Neuron (in vitro differentiated cells): ENCODE data around the gene PAQR5.
"Not testable (repeated sequence)": the region's sequence is repeated elsewhere in the genome, so short reads cannot be mapped to it uniquely, and the experiment has no call there.

ENCODE experiments used
- H2AFZ ChIP-seq: one replicate; pipeline ENCODE4 v1.6.1; 2013; ENCODE audit warnings: low read depth, mild to moderate bottlenecking, inconsistent platforms, low read length, moderate library complexity
- H3K27me3 ChIP-seq: one replicate; pipeline ENCODE4 v1.6.1; 2013; ENCODE audit warnings: low read length; ENCODE audit not compliant: insufficient read depth
- H3K36me3 ChIP-seq: one replicate; pipeline ENCODE4 v1.6.1; 2013; ENCODE audit warnings: low read length; ENCODE audit not compliant: insufficient read depth
- H3K4me1 ChIP-seq: one replicate; pipeline ENCODE4 v1.6.1; 2013; ENCODE audit warnings: low read length; ENCODE audit not compliant: insufficient read depth
- H3K4me3 ChIP-seq: 2 replicates; pipeline ENCODE4 v1.5.1; 2013; ENCODE audit warnings: mild to moderate bottlenecking, low read length, moderate library complexity
- H3K9me3 ChIP-seq: one replicate; pipeline ENCODE4 v1.6.1; 2013; ENCODE audit warnings: low read length

Gene PAQR5

DNA sequence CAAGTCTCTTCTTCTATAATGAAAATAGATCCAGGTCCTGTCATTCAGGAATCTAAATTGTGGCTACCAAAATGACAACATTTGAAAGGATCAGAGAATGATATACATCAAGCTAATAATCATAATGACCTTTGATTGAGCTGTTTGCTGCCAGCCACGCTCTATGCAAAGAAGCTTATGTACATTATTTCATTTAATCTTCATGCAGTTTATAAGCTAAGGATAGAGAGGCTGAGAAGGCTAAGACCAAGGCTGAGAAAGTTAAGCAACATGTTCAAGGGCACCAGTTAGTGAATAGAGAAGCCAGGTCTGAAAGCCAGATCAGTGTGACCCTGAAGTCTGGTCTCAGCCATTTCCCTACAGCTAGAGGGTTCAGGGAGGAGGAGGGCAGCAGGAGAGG is 29.4 kb downstream of the PAQR5 start:
- Histone ChIP-seq H3K9me3 (no peaks in the 10 kb centered on the region), H3K4me3 (no peak overlapping the region), H3K4me1 (peaks cover 10% of the 10 kb centered on the region), H2AFZ (no peak overlapping the region), H3K27me3 (peaks cover 7% of the 10 kb centered on the region), H3K36me3 (no peaks in the 10 kb centered on the region)

GRCh38 chr15:69328739-69329138 is 30.0 kb downstream of the PAQR5 start:
- Histone ChIP-seq H3K4me1 (peaks cover 9% of the 10 kb centered on the region), H3K9me3 (no peaks in the 10 kb centered on the region), H3K4me3 (no peak overlapping the region), H3K36me3 (no peaks in the 10 kb centered on the region), H3K27me3 (peaks cover 10% of the 10 kb centered on the region), H2AFZ (no peak overlapping the region)

DNA sequence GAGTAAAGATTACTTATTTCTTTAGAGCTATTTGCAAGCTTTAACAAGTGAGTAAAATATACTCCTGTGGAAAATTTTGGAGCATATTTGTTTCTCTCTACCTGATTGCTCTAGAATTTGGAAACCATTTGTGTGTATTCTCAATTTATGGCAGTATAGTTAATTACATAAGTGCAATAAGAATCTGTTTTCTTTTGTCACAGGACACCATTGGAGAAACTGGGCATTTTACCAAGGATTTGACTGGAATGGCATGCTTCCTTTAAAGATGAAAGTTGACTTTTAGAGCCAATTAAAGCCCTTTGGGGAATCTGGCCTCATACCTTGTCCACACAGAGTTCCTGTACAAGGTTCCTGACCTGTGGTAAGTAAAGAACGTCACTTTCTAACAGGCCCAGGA is 38.4 kb downstream of the PAQR5 start:
- no peaks in the 10 kb centered on the region for H3K9me3 ChIP-seq
- no peak overlapping the region for H2AFZ ChIP-seq
- peaks cover 3% of the 10 kb centered on the region for H3K27me3 ChIP-seq
- H3K4me3 ChIP-seq: no peak overlapping the region
- H3K4me1 ChIP-seq: no peaks in the 10 kb centered on the region
- no peaks in the 10 kb centered on the region for H3K36me3 ChIP-seq

DNA sequence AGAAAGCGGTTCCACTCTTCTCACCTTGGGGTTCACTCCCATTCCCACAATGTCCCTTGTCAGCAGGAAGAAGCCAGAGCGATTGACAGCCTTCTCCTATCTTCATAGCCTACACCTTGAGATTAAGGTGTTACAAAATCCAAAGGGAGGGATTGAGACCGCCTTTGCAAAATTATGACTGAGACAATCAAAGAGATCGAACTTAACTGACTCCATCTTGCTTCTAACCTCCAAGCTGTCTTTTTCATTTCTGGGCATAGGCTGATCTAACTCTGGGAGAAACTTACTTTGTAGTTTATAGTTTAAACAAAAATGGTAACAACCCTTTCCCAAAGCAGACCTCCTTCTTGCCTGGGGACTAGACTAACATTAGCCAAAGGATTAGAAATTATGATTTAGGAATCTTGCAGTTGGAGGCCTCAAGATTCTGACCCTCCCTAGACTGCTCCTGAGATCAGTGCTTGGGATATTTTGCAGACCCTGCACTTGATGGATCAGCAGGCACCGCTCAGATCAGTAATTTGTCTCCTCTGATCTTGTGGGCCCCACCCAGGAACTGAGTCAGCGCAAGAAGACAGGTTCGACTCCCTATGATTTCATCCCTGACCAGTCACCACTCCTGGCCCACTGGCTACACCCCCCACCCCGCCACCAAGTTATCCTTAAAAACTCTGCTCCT is 40.0 kb downstream of the PAQR5 start:
- no peaks in the 10 kb centered on the region for H3K36me3 ChIP-seq
- peaks cover 8% of the 10 kb centered on the region for H3K27me3 ChIP-seq
- H3K4me3 ChIP-seq: no peak overlapping the region
- no peaks in the 10 kb centered on the region for H3K4me1 ChIP-seq
- no peak overlapping the region for H2AFZ ChIP-seq
- H3K9me3 ChIP-seq: no peaks in the 10 kb centered on the region

- not testable (repeated sequence) for H3K9me3 ChIP-seq, H3K36me3 ChIP-seq, H2AFZ ChIP-seq, H3K4me3 ChIP-seq, H3K4me1 ChIP-seq
- peaks cover 11% of the 10 kb centered on the region for H3K27me3 ChIP-seq
These were observed 40.5 kb downstream of the PAQR5 start for GRCh38 chr15:69339214-69339543.

DNA sequence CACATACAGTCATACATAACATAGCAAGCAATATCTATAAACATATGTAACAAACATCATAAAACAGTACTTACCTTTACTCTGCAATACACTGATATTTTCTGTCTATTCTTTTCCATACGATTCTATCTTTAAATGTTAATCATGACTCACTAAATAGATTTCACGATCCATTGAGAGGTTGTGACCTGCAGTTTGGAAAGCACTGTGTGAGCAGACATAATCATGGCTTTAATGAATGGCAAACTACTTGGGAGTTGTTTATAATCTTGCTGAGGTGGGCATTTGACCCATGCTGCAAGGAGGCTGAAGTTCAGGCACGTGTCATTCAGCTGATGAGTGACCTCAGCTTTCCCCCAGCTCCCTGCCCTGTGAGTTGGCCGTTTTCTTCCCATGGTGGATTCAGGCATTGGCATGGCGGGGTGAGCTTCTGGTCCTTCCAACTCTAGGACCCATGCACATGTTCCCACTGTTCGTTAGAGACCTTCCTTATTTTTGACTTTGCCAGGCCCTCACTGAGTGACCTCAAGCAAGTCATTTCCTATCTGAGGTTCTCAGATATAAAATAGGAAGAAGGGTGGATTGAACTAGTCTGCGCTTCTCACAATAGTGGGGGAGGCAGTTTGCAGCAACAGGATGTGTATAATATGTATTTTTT is 41.7 kb downstream of the PAQR5 start:
- no peak overlapping the region for H2AFZ ChIP-seq

DNA sequence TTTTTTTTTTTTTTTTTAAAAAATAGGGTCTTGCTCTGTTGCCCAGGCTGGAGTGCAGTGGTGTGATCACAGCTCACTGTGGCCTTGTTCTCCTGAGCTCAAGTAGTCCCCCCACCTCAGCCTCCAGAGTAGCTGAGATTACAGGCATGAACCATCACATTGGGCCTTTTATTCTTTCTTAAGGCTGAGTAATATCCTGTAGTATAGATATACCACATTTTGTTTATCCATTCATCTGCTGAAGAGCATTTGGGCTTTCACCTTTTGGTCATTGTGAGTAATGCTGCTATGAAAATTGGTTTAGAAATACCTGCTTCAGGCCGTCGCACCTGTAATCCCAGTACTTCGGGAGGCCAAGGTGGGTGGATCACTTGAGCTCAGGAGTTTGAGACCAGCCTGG is 42.6 kb downstream of the PAQR5 start:
- H3K27me3 ChIP-seq: peaks cover 11% of the 10 kb centered on the region
- no peak overlapping the region for H2AFZ ChIP-seq
- H3K4me3 ChIP-seq: no peak overlapping the region
- no peaks in the 10 kb centered on the region for H3K4me1 ChIP-seq
- no peaks in the 10 kb centered on the region for H3K36me3 ChIP-seq
- H3K9me3 ChIP-seq: no peaks in the 10 kb centered on the region

More for the DNA sequence above, 41.7 kb downstream of the PAQR5 start:
- no peaks in the 10 kb centered on the region for H3K4me1 ChIP-seq
- no peaks in the 10 kb centered on the region for H3K36me3 ChIP-seq
- no peak overlapping the region for H3K4me3 ChIP-seq
- no peaks in the 10 kb centered on the region for H3K9me3 ChIP-seq
- peaks cover 11% of the 10 kb centered on the region for H3K27me3 ChIP-seq

GRCh38 chr15:69342460-69343076 is 43.9 kb downstream of the PAQR5 start:
- Histone ChIP-seq H3K4me3 (no peak overlapping the region), H3K4me1 (no peaks in the 10 kb centered on the region), H3K27me3 (peaks cover 11% of the 10 kb centered on the region), H3K9me3 (no peaks in the 10 kb centered on the region), H3K36me3 (no peaks in the 10 kb centered on the region), H2AFZ (no peak overlapping the region)

DNA sequence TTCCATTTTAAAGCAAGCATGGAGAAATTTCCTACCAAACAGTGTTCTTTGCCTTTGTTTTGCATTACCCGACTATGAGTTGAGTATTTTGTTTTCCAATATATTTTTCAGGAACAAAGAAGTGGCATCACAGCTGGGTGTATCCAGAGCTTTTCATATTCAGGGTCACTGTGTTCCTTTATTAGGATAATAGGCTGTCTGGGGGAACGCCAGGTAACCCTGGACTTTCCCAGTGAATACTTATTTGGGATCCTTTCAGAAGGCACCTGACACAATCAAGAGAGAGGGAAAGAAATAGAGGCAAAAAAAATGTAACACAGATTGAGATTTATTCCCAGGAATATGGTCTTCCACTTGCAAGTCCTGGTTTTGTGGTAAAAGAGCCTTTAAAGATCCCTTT is 44.4 kb downstream of the PAQR5 start:
- Histone ChIP-seq H3K4me1 (no peaks in the 10 kb centered on the region), H3K27me3 (peaks cover 11% of the 10 kb centered on the region), H3K4me3 (no peak overlapping the region), H2AFZ (no peak overlapping the region), H3K36me3 (no peaks in the 10 kb centered on the region), H3K9me3 (no peaks in the 10 kb centered on the region)

DNA sequence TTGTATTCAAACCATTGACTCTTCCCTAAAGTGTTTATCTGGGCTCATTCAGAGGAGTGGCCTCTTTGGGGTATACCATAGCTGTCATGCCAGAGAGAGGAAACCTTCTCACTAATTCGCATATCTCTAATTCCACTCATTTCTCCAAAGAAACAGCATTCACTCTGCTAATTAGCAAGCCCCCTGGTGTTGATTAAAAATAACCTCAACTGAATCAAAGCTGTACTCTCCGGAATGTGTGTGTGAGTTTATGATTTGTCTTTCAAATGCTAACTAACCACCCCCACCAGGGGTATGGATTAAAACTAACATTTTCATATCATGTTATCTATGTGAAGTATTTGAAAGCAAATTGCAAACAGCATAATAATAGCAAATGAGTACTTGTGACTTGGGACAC is 45.5 kb downstream of the PAQR5 start:
- Histone ChIP-seq H3K4me3 (no peak overlapping the region), H2AFZ (no peak overlapping the region), H3K9me3 (no peaks in the 10 kb centered on the region), H3K27me3 (peaks cover 11% of the 10 kb centered on the region), H3K4me1 (no peaks in the 10 kb centered on the region), H3K36me3 (no peaks in the 10 kb centered on the region)

GRCh38 chr15:69346112-69346511 is 47.4 kb downstream of the PAQR5 start:
- H3K4me1 ChIP-seq: no peaks in the 10 kb centered on the region
- H3K4me3 ChIP-seq: no peak overlapping the region
- no peaks in the 10 kb centered on the region for H3K36me3 ChIP-seq
- no peak overlapping the region for H2AFZ ChIP-seq
- no peaks in the 10 kb centered on the region for H3K9me3 ChIP-seq
- peaks cover 11% of the 10 kb centered on the region for H3K27me3 ChIP-seq

DNA sequence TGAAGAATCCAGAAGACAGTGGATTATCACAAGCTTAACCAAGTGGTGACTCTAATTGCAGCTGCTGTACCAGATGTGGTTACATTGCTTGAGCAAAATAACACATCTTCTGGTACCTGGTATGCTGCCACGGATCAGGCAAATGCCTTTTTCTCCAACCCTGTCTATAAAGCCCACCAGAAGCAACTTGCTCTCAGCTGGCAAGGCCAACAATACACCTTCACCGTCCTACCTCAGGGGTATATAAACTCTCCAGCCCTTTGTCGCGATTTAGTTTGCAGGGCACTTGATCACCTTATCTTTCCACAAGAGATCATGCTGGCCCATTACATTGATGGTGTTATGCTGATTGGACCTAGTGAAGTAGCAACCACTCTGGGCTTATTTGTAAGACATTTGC is 52.6 kb downstream of the PAQR5 start:
- Histone ChIP-seq H3K9me3 (no peaks in the 10 kb centered on the region), H2AFZ (no peak overlapping the region), H3K4me3 (no peak overlapping the region)

GRCh38 chr15:69351884-69352283 is 53.2 kb downstream of the PAQR5 start:
- H3K4me1 ChIP-seq: no peaks in the 10 kb centered on the region
- H3K27me3 ChIP-seq: no peaks in the 10 kb centered on the region

More for the DNA sequence above, 52.6 kb downstream of the PAQR5 start:
- Histone ChIP-seq H3K4me1 (no peaks in the 10 kb centered on the region), H3K36me3 (no peaks in the 10 kb centered on the region), H3K27me3 (no peaks in the 10 kb centered on the region)

More at GRCh38 chr15:69351884-69352283, 53.2 kb downstream of the PAQR5 start:
- Histone ChIP-seq H3K36me3 (no peaks in the 10 kb centered on the region), H3K4me3 (no peak overlapping the region), H3K9me3 (no peaks in the 10 kb centered on the region), H2AFZ (no peak overlapping the region)
